CD4-positive, alpha-beta T cell treated with Interleukin-17A for 4 hours (primary cell): ENCODE data around the gene ADGRE3.
"Not testable (repeated sequence)": the region's sequence is repeated elsewhere in the genome, so short reads cannot be mapped to it uniquely, and the experiment has no call there.

Experiments used
- DNase-seq: peaks from one replicate; pipeline ENCODE4 v3.0.0-alpha.2; 2020; ENCODE audit warnings: mixed read lengths

The ADGRE3 gene

GRCh38 chr19:14595558-14595957, 79.1 kb downstream of the ADGRE3 start:
- DNase-seq = no peak

- DNase-seq = not testable (repeated sequence)
These were observed 85.2 kb downstream of the ADGRE3 start for GRCh38 chr19:14589433-14589832.

GRCh38 chr19:14585187-14585586, 89.5 kb downstream of the ADGRE3 start:
- DNase-seq = not testable (repeated sequence)

- DNase-seq = not testable (repeated sequence)
These were observed 90.3 kb downstream of the ADGRE3 start for GRCh38 chr19:14584372-14584771.

GRCh38 chr19:14582894-14583340, 91.7 kb downstream of the ADGRE3 start, which contains the start of gene CLEC17A:
TSS of gene CLEC17A (plus strand) at chr19:14583084. CDS start at chr19:14583161, 77 bp downstream.
- no peak for DNase-seq

GRCh38 chr19:14580623-14581237, 93.9 kb downstream of the ADGRE3 start:
- DNase-seq = no peak

GRCh38 chr19:14577885-14578427, 96.7 kb downstream of the ADGRE3 start:
- DNase-seq = no peak

GRCh38 chr19:14577264-14577663, 97.4 kb downstream of the ADGRE3 start:
- DNase-seq = no peak

GRCh38 chr19:14576363-14576762, 98.3 kb downstream of the ADGRE3 start:
- no peak for DNase-seq

GRCh38 chr19:14575428-14575980, 99.1 kb downstream of the ADGRE3 start:
- DNase-seq = no peak

GRCh38 chr19:14571695-14572490, 102.8 kb downstream of the ADGRE3 start, which contains the start of gene NDUFB7:
TSS of gene NDUFB7 (minus strand) at chr19:14572066. CDS start at chr19:14572000, 66 bp downstream.
- DNase-seq = peak; percentile 91

GRCh38 chr19:14570864-14571527, 103.6 kb downstream of the ADGRE3 start:
- no peak for DNase-seq
